PC-9 (cell line): Measurements from ENCODE around the gene ARHGEF3.

Experiments used
- EZH2 ChIP-seq: fragments of 200-600 bp; sonication (generic); IDR thresholded peaks from 2 replicates; pipeline ENCODE4 v1.8.0; 2017; ENCODE audit warnings: antibody characterized with exemption, low read depth
- TF ChIP-seq, protein P1 (sequence below): fragments of 200-600 bp; sonication (generic); conservative IDR thresholded peaks from 2 replicates; pipeline ENCODE4 v1.6.1; 2017; ENCODE audit warnings: mixed run types, antibody characterized with exemption, mild to moderate bottlenecking, moderate library complexity

DNA sequence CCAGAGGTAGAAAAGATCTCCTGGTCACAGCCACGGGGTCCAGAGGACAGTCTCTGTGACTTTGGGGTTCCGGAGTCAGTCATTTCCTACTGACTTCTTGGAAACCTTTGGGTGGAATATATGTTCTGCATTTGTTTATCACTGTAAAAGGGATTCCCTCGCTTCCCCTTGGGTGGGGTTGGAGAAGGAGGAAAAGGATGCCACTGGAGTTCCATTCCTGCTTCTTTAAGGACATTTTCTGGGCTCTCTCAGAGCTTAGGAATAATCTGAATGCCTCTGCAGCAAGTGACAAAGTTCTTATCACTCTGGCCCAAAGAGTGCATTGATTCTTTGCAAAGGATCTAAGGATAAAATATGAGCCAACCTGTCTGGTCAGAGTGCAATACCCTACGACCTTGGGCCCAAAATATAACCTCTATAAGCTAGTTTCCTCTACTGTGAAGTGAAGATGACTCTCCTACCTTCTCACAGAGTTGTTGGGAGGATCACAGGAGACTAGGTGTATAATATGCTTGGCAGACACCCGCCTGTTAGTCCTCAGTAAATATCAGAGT lies 17.2 kb downstream of the ARHGEF3 start:
- TF ChIP-seq, protein P1, sequence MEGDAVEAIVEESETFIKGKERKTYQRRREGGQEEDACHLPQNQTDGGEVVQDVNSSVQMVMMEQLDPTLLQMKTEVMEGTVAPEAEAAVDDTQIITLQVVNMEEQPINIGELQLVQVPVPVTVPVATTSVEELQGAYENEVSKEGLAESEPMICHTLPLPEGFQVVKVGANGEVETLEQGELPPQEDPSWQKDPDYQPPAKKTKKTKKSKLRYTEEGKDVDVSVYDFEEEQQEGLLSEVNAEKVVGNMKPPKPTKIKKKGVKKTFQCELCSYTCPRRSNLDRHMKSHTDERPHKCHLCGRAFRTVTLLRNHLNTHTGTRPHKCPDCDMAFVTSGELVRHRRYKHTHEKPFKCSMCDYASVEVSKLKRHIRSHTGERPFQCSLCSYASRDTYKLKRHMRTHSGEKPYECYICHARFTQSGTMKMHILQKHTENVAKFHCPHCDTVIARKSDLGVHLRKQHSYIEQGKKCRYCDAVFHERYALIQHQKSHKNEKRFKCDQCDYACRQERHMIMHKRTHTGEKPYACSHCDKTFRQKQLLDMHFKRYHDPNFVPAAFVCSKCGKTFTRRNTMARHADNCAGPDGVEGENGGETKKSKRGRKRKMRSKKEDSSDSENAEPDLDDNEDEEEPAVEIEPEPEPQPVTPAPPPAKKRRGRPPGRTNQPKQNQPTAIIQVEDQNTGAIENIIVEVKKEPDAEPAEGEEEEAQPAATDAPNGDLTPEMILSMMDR, result no peak
- no peak for TF ChIP-seq EZH2
